PC-9 (cell line): ENCODE measurements around the gene NRGN. TPM values are rescaled to one million over a fixed set of nuclear protein-coding genes. Genes with fewer than 3 reads are reported as not detected.
A peak's percentile ranks its signal among the peaks of the same experiment; 100 is the strongest.

Source experiments
- BruUV-seq: library from RNA; stranded (reverse); fragments of 400-500 nt; replicated peaks from 2 replicates; lab custom pipeline; 2021; lab: Mats Ljungman, UMichigan
- CTCF ChIA-PET: fragments of 300-600 bp; sonication (Branson Sonifier 250); formaldehyde crosslinking; loops from one replicate; lab custom pipeline; 2022; ENCODE audit warnings: antibody characterized with exemption; lab: Charles Lee
- POLR2A ChIA-PET: fragments of 300-600 bp; sonication (Branson Sonifier 250); formaldehyde crosslinking; loops from one replicate; lab custom pipeline; 2022; ENCODE audit warnings: antibody characterized with exemption; ENCODE audit not compliant: unreplicated experiment; lab: Charles Lee
- DNase-seq, 2 experiments: peaks; one replicate each; pipeline versions ENCODE4 v3.0.0 to v3.0.0-alpha.2; 2015 to 2022; ENCODE audit warnings: mixed read lengths in 1 of 2
- H2AFZ ChIP-seq: fragments of 200-600 bp; sonication (generic); 2 replicates; pipeline ENCODE4 v1.8.1; 2017; ENCODE audit warnings: antibody characterized with exemption
- H3F3A ChIP-seq: fragments of 200-600 bp; sonication (generic); 2 replicates; pipeline ENCODE4 v1.8.1; 2017; ENCODE audit warnings: antibody characterized with exemption, mild to moderate bottlenecking, low read depth; ENCODE audit not compliant: insufficient read depth
- H3K27ac ChIP-seq: fragments of 200-600 bp; sonication (generic); 2 replicates; pipeline ENCODE4 v1.6.1; 2016; ENCODE audit warnings: mixed run types
- H3K27me3 ChIP-seq: fragments of 200-600 bp; sonication (generic); 2 replicates; pipeline ENCODE4 v1.6.1; 2016; ENCODE audit warnings: low read depth, mixed run types; ENCODE audit not compliant: insufficient read depth
- H3K36me3 ChIP-seq: fragments of 200-600 bp; sonication (generic); 2 replicates; pipeline ENCODE4 v1.6.1; 2016; ENCODE audit warnings: low read depth, mixed run types
- H3K4me1 ChIP-seq: fragments of 200-600 bp; sonication (generic); replicated peaks from 2 replicates; pipeline ENCODE4 v1.6.1; 2016; ENCODE audit warnings: mixed run types; ENCODE audit not compliant: insufficient read depth
- H3K4me2 ChIP-seq: fragments of 200-600 bp; sonication (generic); 2 replicates; pipeline ENCODE4 v1.6.1; 2017; ENCODE audit warnings: mixed run types
- H3K4me3 ChIP-seq: fragments of 200-600 bp; sonication (generic); 2 replicates; pipeline ENCODE4 v1.6.1; 2016; ENCODE audit warnings: mixed run types
- H3K79me2 ChIP-seq: fragments of 200-600 bp; sonication (generic); 2 replicates; pipeline ENCODE4 v1.6.1; 2017; ENCODE audit warnings: low read depth, mixed run types
- H3K9me2 ChIP-seq: fragments of 200-600 bp; sonication (generic); 2 replicates; pipeline ENCODE4 v1.8.1; 2017; ENCODE audit warnings: mild to moderate bottlenecking; ENCODE audit not compliant: insufficient read depth
- H3K9me3 ChIP-seq: fragments of 200-600 bp; sonication (generic); 2 replicates; pipeline ENCODE4 v1.8.1; 2016; ENCODE audit warnings: low read depth; ENCODE audit not compliant: insufficient read depth
- H4K20me1 ChIP-seq: fragments of 200-600 bp; sonication (generic); 2 replicates; pipeline ENCODE4 v1.8.1; 2017; ENCODE audit not compliant: insufficient read depth
- EZH2 ChIP-seq: fragments of 200-600 bp; sonication (generic); IDR thresholded peaks from 2 replicates; pipeline ENCODE4 v1.8.0; 2017; ENCODE audit warnings: antibody characterized with exemption, low read depth
- intact Hi-C: fragments of 100-400 bp; cut with micrococcal nuclease; formaldehyde crosslinking; loops from one replicate; pipeline ENCODE4 v1.10.0; 2022; ENCODE audit not compliant: unreplicated experiment
- total RNA-seq: library from RNA; stranded (reverse); gene quantifications from 2 replicates; pipeline ENCODE4 v1.2.3, GENCODE V29; 2021
- TF ChIP-seq, protein P1 (sequence below): fragments of 200-600 bp; sonication (generic); conservative IDR thresholded peaks from 2 replicates; pipeline ENCODE4 v1.6.1; 2017; ENCODE audit warnings: mixed run types, antibody characterized with exemption, mild to moderate bottlenecking, moderate library complexity

The NRGN gene
- total RNA-seq, 1 experiment from 2014 or later = 10.2 TPM

- no peak for DNase-seq
- ChIA-PET CTCF (interaction anchor here (1.2 kb wide), 1 partner anchor 32 kb away, joined by 5 read pairs; no protein-coding TSS in a partner anchor), POLR2A (no interaction called here)
- no peaks in the 10 kb centered on the region for H3K4me1 ChIP-seq
- H3K9me3 ChIP-seq = no peaks in the 10 kb centered on the region
- H3K36me3 ChIP-seq = no peaks in the 10 kb centered on the region; the same call in 1 of the 2 replicates
- intact Hi-C loops = no loop called here
- no peaks in the 10 kb centered on the region for H3K27me3 ChIP-seq
- H3K4me2 ChIP-seq = no peak overlapping the region
- no peak overlapping the region for H2AFZ ChIP-seq
- no peaks in the 10 kb centered on the region for H3K9me2 ChIP-seq
- H3K4me3 ChIP-seq = no peak overlapping the region
- no TSS peak for BruUV-seq
- peaks cover 28% of the 10 kb centered on the region for H3K79me2 ChIP-seq
- H3K27ac ChIP-seq = no peak overlapping the region
- TF ChIP-seq EZH2 = no peak
- TF ChIP-seq, protein P1, sequence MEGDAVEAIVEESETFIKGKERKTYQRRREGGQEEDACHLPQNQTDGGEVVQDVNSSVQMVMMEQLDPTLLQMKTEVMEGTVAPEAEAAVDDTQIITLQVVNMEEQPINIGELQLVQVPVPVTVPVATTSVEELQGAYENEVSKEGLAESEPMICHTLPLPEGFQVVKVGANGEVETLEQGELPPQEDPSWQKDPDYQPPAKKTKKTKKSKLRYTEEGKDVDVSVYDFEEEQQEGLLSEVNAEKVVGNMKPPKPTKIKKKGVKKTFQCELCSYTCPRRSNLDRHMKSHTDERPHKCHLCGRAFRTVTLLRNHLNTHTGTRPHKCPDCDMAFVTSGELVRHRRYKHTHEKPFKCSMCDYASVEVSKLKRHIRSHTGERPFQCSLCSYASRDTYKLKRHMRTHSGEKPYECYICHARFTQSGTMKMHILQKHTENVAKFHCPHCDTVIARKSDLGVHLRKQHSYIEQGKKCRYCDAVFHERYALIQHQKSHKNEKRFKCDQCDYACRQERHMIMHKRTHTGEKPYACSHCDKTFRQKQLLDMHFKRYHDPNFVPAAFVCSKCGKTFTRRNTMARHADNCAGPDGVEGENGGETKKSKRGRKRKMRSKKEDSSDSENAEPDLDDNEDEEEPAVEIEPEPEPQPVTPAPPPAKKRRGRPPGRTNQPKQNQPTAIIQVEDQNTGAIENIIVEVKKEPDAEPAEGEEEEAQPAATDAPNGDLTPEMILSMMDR = peak; percentile 48; the same call in 1 of the 2 replicates
- H3F3A ChIP-seq = no peaks in the 10 kb centered on the region; the same call in 1 of the 2 replicates
- no peaks in the 10 kb centered on the region for H4K20me1 ChIP-seq
Observed at GRCh38 chr11:124778281-124778680, 38.5 kb downstream of the NRGN start.

GRCh38 chr11:124779568-124779967 lies 39.8 kb downstream of the NRGN start:
- no peaks in the 10 kb centered on the region for H3K4me1 ChIP-seq
- H4K20me1 ChIP-seq = no peaks in the 10 kb centered on the region
- H3K36me3 ChIP-seq = no peaks in the 10 kb centered on the region; the same call in 1 of the 2 replicates
- no peaks in the 10 kb centered on the region for H3K9me2 ChIP-seq
- no peak overlapping the region for H2AFZ ChIP-seq
- ChIA-PET CTCF (no interaction called here), POLR2A (no interaction called here)
- H3K27ac ChIP-seq = no peak overlapping the region
- no peak for TF ChIP-seq EZH2
- TF ChIP-seq, protein P1 = no peak
- no peaks in the 10 kb centered on the region for H3K27me3 ChIP-seq
- intact Hi-C loops = no loop called here
- no peaks in the 10 kb centered on the region for H3F3A ChIP-seq
- DNase-seq = no peak
- no peak overlapping the region for H3K4me3 ChIP-seq
- peaks cover 24% of the 10 kb centered on the region for H3K79me2 ChIP-seq
- no peaks in the 10 kb centered on the region for H3K9me3 ChIP-seq
- no peak overlapping the region for H3K4me2 ChIP-seq
- BruUV-seq = no TSS peak

DNA sequence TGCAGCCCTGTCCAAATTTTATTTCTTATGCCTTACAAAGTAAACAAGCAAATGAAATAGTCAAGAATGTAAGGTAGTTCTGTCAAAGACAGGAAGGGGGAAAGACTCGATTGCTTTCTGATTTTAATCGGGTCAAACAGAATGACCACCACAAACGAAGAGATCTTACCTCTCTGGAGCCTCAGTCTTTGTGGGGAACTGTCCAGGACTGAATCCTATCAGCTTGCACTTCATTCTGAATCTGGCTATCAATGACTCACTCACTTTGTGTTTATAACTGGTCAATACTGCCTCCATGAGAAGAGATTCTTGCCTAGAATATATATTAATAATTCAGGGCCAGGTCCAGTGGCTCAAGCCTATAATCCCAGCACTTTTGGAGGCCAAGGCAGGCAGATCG lies 43.3 kb downstream of the NRGN start:
- H3K27me3 ChIP-seq = no peaks in the 10 kb centered on the region
- no peak overlapping the region for H3K4me2 ChIP-seq
- peaks cover 13% of the 10 kb centered on the region for H3K79me2 ChIP-seq
- no peaks in the 10 kb centered on the region for H3K9me3 ChIP-seq
- H3K36me3 ChIP-seq = no peaks in the 10 kb centered on the region
- POLR2A ChIA-PET = no interaction called here
- CTCF ChIA-PET = no interaction called here
- TF ChIP-seq EZH2 = no peak
- TF ChIP-seq, protein P1 = no peak
- DNase-seq = no peak
- no peaks in the 10 kb centered on the region for H3F3A ChIP-seq
- no peaks in the 10 kb centered on the region for H3K9me2 ChIP-seq
- no TSS peak for BruUV-seq
- H2AFZ ChIP-seq = no peak overlapping the region
- no peak overlapping the region for H3K4me3 ChIP-seq
- no peaks in the 10 kb centered on the region for H3K4me1 ChIP-seq
- no peak overlapping the region for H3K27ac ChIP-seq
- intact Hi-C loops = no loop called here
- H4K20me1 ChIP-seq = no peaks in the 10 kb centered on the region
